ENCODE measurements around the gene DEFB114.
"Not testable (repeated sequence)": the region's sequence is repeated elsewhere in the genome, so short reads cannot be mapped to it uniquely, and the experiment has no call there.

Gene DEFB114

GRCh38 chr6:49964064-49964463 lies at the start of gene DEFB114:
Gene DEFB114, minus strand, starts transcription at chr6:49964164. Its CDS starts 59 bp downstream, at chr6:49964105.
- no peak for DNase-seq

- DNase-seq: peak; percentile 83
Observed at GRCh38 chr6:50007819-50008218, 43.9 kb upstream of the DEFB114 start.

- no peak for DNase-seq
Observed at GRCh38 chr6:50003139-50003538, 39.2 kb upstream of the DEFB114 start.

GRCh38 chr6:49995278-49995677 lies 31.3 kb upstream of the DEFB114 start:
- no peak for DNase-seq

- no peak for DNase-seq
Observed at GRCh38 chr6:49988900-49989299, 24.9 kb upstream of the DEFB114 start.

GRCh38 chr6:49987749-49988148 lies 23.8 kb upstream of the DEFB114 start:
- no peak for DNase-seq

- DNase-seq: no peak
Observed at GRCh38 chr6:49986551-49986950, 22.6 kb upstream of the DEFB114 start.

GRCh38 chr6:49982046-49982445 lies 18.1 kb upstream of the DEFB114 start:
- DNase-seq: no peak

GRCh38 chr6:49980898-49981297 lies 16.9 kb upstream of the DEFB114 start:
- peak; percentile 81 for DNase-seq

- DNase-seq: no peak
Observed at GRCh38 chr6:49979584-49979983, 15.6 kb upstream of the DEFB114 start.

GRCh38 chr6:49978332-49979226 lies 14.6 kb upstream of the DEFB114 start:
- no peak for DNase-seq

GRCh38 chr6:49969605-49970004 lies 5.6 kb upstream of the DEFB114 start, which contains the start of gene DEFB113:
Gene DEFB113, minus strand, starts transcription at chr6:49969625. Its CDS starts 0 bp downstream, at chr6:49969625.
- peak; percentile 34 for DNase-seq

GRCh38 chr6:49966823-49967222 lies 2.9 kb upstream of the DEFB114 start:
- no peak for DNase-seq

GRCh38 chr6:49966334-49966733 lies 2.4 kb upstream of the DEFB114 start:
- DNase-seq: no peak

- DNase-seq: no peak
Observed at GRCh38 chr6:49958180-49958579, 5.8 kb downstream of the DEFB114 start.

GRCh38 chr6:49955847-49956246 lies 8.1 kb downstream of the DEFB114 start:
- no peak for DNase-seq

GRCh38 chr6:49951926-49952325 lies 12.0 kb downstream of the DEFB114 start:
- DNase-seq: no peak

GRCh38 chr6:49950415-49950751 lies 13.6 kb downstream of the DEFB114 start:
- DNase-seq: no peak

- no peak for DNase-seq
Observed at GRCh38 chr6:49949062-49949461, 14.9 kb downstream of the DEFB114 start.

- DNase-seq: no peak
Observed at GRCh38 chr6:49946835-49947234, 17.1 kb downstream of the DEFB114 start.

GRCh38 chr6:49944068-49944467 lies 19.9 kb downstream of the DEFB114 start:
- not testable (repeated sequence) for DNase-seq

- DNase-seq: no peak
Observed at GRCh38 chr6:49939993-49940498, 23.9 kb downstream of the DEFB114 start.

- no peak for DNase-seq
Observed at GRCh38 chr6:49937811-49938210, 26.2 kb downstream of the DEFB114 start.

GRCh38 chr6:49937017-49937416 lies 26.9 kb downstream of the DEFB114 start:
- DNase-seq: no peak

GRCh38 chr6:49935387-49935786 lies 28.6 kb downstream of the DEFB114 start:
- no peak for DNase-seq
